Measurements from ENCODE around the gene C22orf15. TPM values are rescaled to one million over a fixed set of nuclear protein-coding genes. Genes with fewer than 3 reads are reported as not detected.

C22orf15 gene
- total RNA-seq, 1 experiment from 2014 or later, result 2.7 TPM

DNA sequence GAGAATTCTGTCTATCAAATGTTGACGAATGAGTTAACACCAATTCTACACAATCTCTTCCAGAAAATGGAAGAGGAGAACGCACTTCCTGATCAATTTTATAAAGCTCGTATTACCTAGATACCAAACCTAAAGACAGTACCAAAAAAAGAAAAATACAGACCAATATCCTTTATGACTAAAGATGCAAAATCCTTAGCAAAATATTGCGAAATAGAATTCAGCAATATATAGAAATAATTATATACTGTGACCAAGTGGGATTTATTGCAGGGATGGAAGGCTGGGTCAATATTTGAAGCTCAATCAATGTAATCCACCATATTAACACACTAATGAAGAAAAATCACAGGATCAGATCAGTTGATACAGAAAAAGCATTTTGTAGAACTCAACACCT is 49.6 kb downstream of the C22orf15 start (continued):
- TF ChIP-seq, protein P1, sequence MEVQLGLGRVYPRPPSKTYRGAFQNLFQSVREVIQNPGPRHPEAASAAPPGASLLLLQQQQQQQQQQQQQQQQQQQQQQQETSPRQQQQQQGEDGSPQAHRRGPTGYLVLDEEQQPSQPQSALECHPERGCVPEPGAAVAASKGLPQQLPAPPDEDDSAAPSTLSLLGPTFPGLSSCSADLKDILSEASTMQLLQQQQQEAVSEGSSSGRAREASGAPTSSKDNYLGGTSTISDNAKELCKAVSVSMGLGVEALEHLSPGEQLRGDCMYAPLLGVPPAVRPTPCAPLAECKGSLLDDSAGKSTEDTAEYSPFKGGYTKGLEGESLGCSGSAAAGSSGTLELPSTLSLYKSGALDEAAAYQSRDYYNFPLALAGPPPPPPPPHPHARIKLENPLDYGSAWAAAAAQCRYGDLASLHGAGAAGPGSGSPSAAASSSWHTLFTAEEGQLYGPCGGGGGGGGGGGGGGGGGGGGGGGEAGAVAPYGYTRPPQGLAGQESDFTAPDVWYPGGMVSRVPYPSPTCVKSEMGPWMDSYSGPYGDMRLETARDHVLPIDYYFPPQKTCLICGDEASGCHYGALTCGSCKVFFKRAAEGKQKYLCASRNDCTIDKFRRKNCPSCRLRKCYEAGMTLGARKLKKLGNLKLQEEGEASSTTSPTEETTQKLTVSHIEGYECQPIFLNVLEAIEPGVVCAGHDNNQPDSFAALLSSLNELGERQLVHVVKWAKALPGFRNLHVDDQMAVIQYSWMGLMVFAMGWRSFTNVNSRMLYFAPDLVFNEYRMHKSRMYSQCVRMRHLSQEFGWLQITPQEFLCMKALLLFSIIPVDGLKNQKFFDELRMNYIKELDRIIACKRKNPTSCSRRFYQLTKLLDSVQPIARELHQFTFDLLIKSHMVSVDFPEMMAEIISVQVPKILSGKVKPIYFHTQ (CRISPR knock-in tag; IDR thresholded peaks at IDR 0.05), result no peak
- TF ChIP-seq MXD4 (CRISPR knock-in tag; IDR thresholded peaks at IDR 0.05; ENCODE audit: borderline replicate concordance), result no peak
- TF ChIP-seq, protein P2, sequence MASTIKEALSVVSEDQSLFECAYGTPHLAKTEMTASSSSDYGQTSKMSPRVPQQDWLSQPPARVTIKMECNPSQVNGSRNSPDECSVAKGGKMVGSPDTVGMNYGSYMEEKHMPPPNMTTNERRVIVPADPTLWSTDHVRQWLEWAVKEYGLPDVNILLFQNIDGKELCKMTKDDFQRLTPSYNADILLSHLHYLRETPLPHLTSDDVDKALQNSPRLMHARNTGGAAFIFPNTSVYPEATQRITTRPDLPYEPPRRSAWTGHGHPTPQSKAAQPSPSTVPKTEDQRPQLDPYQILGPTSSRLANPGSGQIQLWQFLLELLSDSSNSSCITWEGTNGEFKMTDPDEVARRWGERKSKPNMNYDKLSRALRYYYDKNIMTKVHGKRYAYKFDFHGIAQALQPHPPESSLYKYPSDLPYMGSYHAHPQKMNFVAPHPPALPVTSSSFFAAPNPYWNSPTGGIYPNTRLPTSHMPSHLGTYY (CRISPR knock-in tag; IDR thresholded peaks at IDR 0.05), result no peak
- no peak for TF ChIP-seq TEAD1 (CRISPR knock-in tag; IDR thresholded peaks at IDR 0.05)
- no peak for TF ChIP-seq ATF1 (CRISPR knock-in tag; IDR thresholded peaks at IDR 0.05)
- no peak for TF ChIP-seq ZNF263 (CRISPR knock-in tag; IDR thresholded peaks at IDR 0.05; ENCODE audit: low read depth)
- TF ChIP-seq GRHL2 (CRISPR knock-in tag; IDR thresholded peaks at IDR 0.05; ENCODE audit: insufficient replicate concordance, severe bottlenecking), result no peak

Other genes starting within 250 kb of the C22orf15 start
- gene IGLL1, start 182.7 kb upstream of the C22orf15 start, total RNA-seq (2021), result not detected in 3 replicates
- gene DRICH1, start 130.7 kb upstream of the C22orf15 start, total RNA-seq (2021), result 0.21 to 0.32 TPM (median 0.26 TPM) in 3 replicates
- gene RGL4, start 72.0 kb upstream of the C22orf15 start, total RNA-seq (2021), result 0.05 TPM in 1 of 3 replicates, not detected in the others
- gene ZNF70, start 11.9 kb upstream of the C22orf15 start, total RNA-seq (2021), result 3.3 to 3.6 TPM (median 3.3 TPM) in 3 replicates
- gene VPREB3, start 8.6 kb upstream of the C22orf15 start, total RNA-seq (2021), result 0.81 to 1.3 TPM (median 0.87 TPM) in 3 replicates
- 170 to 198 TPM (median 171 TPM) in 3 replicates for gene CHCHD10, start 5.0 kb downstream of the C22orf15 start, total RNA-seq (2021)
- gene MMP11, start 9.9 kb downstream of the C22orf15 start, total RNA-seq (2021), result 14.5 to 16.5 TPM (median 16.2 TPM) in 3 replicates
- 135 to 149 TPM (median 146 TPM) in 3 replicates for gene SMARCB1, start 24.0 kb downstream of the C22orf15 start, total RNA-seq (2021)
- gene DERL3, start 76.0 kb downstream of the C22orf15 start, total RNA-seq (2021), result 10.9 to 12.5 TPM (median 11.3 TPM) in 3 replicates
- 17.2 to 21.1 TPM (median 19.9 TPM) in 3 replicates for gene SLC2A11, start 94.9 kb downstream of the C22orf15 start, total RNA-seq (2021)
- gene MIF, start 131.4 kb downstream of the C22orf15 start, total RNA-seq (2021), result 1,424 to 1,978 TPM (median 1,885 TPM) in 3 replicates
- 16.6 to 23.2 TPM (median 19.8 TPM) in 3 replicates for gene GSTT2B, start 198.2 kb downstream of the C22orf15 start, total RNA-seq (2021)
- gene DDTL, start 203.9 kb downstream of the C22orf15 start, total RNA-seq (2021), result 3.6 to 5.8 TPM (median 3.6 TPM) in 3 replicates
- 194 to 238 TPM (median 205 TPM) in 3 replicates for gene DDT, start 211.5 kb downstream of the C22orf15 start, total RNA-seq (2021)
- 0.50 to 1.2 TPM (median 1.1 TPM) in 3 replicates for gene GSTT2, start 217.1 kb downstream of the C22orf15 start, total RNA-seq (2021)
- gene GSTT4, start 242.5 kb downstream of the C22orf15 start, total RNA-seq (2021), result not detected in 3 replicates
- 72.5 to 79.2 TPM (median 79.0 TPM) in 3 replicates for gene CABIN1, start 248.3 kb downstream of the C22orf15 start, total RNA-seq (2021)